OCI-LY3 (cell line): Measurements from ENCODE around the gene STAT5A.
"Not testable (repeated sequence)": the region's sequence is repeated elsewhere in the genome, so short reads cannot be mapped to it uniquely, and the experiment has no call there.

Experiments
- H2AFZ ChIP-seq: fragments of 200-600, 300-600 bp; shearing (Covaris generic); 2 replicates; pipeline ENCODE4 v1.6.0; 2014; ENCODE audit warnings: antibody characterized with exemption, low read depth, low read length
- H3K27ac ChIP-seq: fragments of 200-600, 300-600 bp; sonication (generic); 2 replicates; pipeline ENCODE4 v1.5.1; 2014; ENCODE audit warnings: mild to moderate bottlenecking, low read length, moderate library complexity, mixed read lengths
- H3K27me3 ChIP-seq: fragments of 200-600, 300-600 bp; sonication (generic); 2 replicates; pipeline ENCODE4 v1.6.1; 2014; ENCODE audit warnings: low read depth, low read length, mixed read lengths
- H3K36me3 ChIP-seq: fragments of 200-600, 300-600 bp; sonication (generic); replicated peaks from 2 replicates; pipeline ENCODE3; 2014; ENCODE audit warnings: low read depth, low read length, mixed read lengths
- H3K4me1 ChIP-seq: fragments of 300-600, 200-600 bp; sonication (generic); 2 replicates; pipeline ENCODE4 v1.6.1; 2014; ENCODE audit warnings: low read length, mixed read lengths
- H3K4me2 ChIP-seq: fragments of 200-600, 300-600 bp; sonication (generic); 2 replicates; pipeline ENCODE4 v1.6.1; 2014; ENCODE audit warnings: low read length, mixed read lengths
- H3K4me3 ChIP-seq: fragments of 300-600, 200-600 bp; sonication (generic); 2 replicates; pipeline ENCODE4 v1.5.1; 2014; ENCODE audit warnings: antibody characterized with exemption, mild to moderate bottlenecking, low read length, moderate library complexity
- H3K79me2 ChIP-seq: fragments of 300-600, 200-600 bp; shearing (Covaris generic); 2 replicates; pipeline ENCODE4 v1.6.1; 2014; ENCODE audit warnings: mild to moderate bottlenecking, low read length, mixed read lengths
- H3K9ac ChIP-seq: fragments of 300-600, 200-600 bp; shearing (Covaris generic); 2 replicates; pipeline ENCODE4 v1.6.0; 2014; ENCODE audit warnings: mild to moderate bottlenecking, low read length, moderate library complexity
- H3K9me3 ChIP-seq: fragments of 200-600, 300-600 bp; shearing (Covaris generic); 2 replicates; pipeline ENCODE4 v1.6.1; 2014; ENCODE audit warnings: low read length, mixed read lengths; ENCODE audit not compliant: insufficient read depth
- H4K20me1 ChIP-seq: fragments of 200-600, 300-600 bp; sonication (generic); 2 replicates; pipeline ENCODE4 v1.6.1; 2016; ENCODE audit warnings: low read length, mixed read lengths; ENCODE audit not compliant: insufficient read depth
- CTCF ChIP-seq: fragments of 200-600, 300-600 bp; sonication (generic); IDR thresholded peaks from 2 replicates; pipeline ENCODE4 v1.5.1; 2014; ENCODE audit warnings: antibody characterized with exemption, low read length, low read depth
- EZH2phosphoT487 ChIP-seq: fragments of 200-600 bp; shearing (Covaris generic); IDR thresholded peaks from 2 replicates; pipeline ENCODE4 v1.6.1; 2018; ENCODE audit warnings: antibody characterized with exemption, mixed run types, low read depth

Gene STAT5A

GRCh38 chr17:42260318-42260717, 28.0 kb upstream of the STAT5A start:
- peaks cover 54% of the 10 kb centered on the region for H4K20me1 ChIP-seq
- H3K9me3 ChIP-seq = no peaks in the 10 kb centered on the region
- H3K4me1 ChIP-seq = peaks cover 2% of the 10 kb centered on the region; the same call in 1 of the 2 replicates
- H3K4me3 ChIP-seq = no peak overlapping the region
- peaks cover 81% of the 10 kb centered on the region for H3K79me2 ChIP-seq
- no peak overlapping the region for H2AFZ ChIP-seq
- TF ChIP-seq EZH2phosphoT487 (no peak), CTCF (no peak)
- H3K27me3 ChIP-seq = no peaks in the 10 kb centered on the region
- no peak overlapping the region for H3K27ac ChIP-seq
- H3K36me3 ChIP-seq = peaks cover 3% of the 10 kb centered on the region
- no peak overlapping the region for H3K4me2 ChIP-seq
- H3K9ac ChIP-seq = no peak overlapping the region

- H3K9ac ChIP-seq, H3K27ac ChIP-seq, H3K9me3 ChIP-seq, H3K27me3 ChIP-seq, H3K4me2 ChIP-seq, H2AFZ ChIP-seq, H3K4me3 ChIP-seq: not testable (repeated sequence)
- peaks cover 11% of the 10 kb centered on the region for H3K4me1 ChIP-seq
- H3K79me2 ChIP-seq = peaks cover 84% of the 10 kb centered on the region
- H4K20me1 ChIP-seq = peaks cover 44% of the 10 kb centered on the region
- peaks cover 18% of the 10 kb centered on the region for H3K36me3 ChIP-seq
These were observed 23.9 kb upstream of the STAT5A start for GRCh38 chr17:42264366-42264765.

GRCh38 chr17:42266462-42266861, 21.8 kb upstream of the STAT5A start:
- Histone ChIP-seq H3K9ac (no peak overlapping the region), H3K27ac (no peak overlapping the region), H3K79me2 (peaks cover 86% of the 10 kb centered on the region), H4K20me1 (peaks cover 38% of the 10 kb centered on the region), H2AFZ (no peak overlapping the region), H3K36me3 (peaks cover 19% of the 10 kb centered on the region), H3K4me3 (no peak overlapping the region), H3K27me3 (no peaks in the 10 kb centered on the region), H3K4me1 (peaks cover 28% of the 10 kb centered on the region), H3K4me2 (no peak overlapping the region), H3K9me3 (no peaks in the 10 kb centered on the region)
- TF ChIP-seq EZH2phosphoT487 = no peak
- no peak for TF ChIP-seq CTCF

- peaks cover 34% of the 10 kb centered on the region for H4K20me1 ChIP-seq
These were observed 21.2 kb upstream of the STAT5A start for GRCh38 chr17:42266918-42267766.

More at GRCh38 chr17:42266918-42267766, 21.2 kb upstream of the STAT5A start:
- Histone ChIP-seq H3K4me2 (no peak overlapping the region), H2AFZ (no peak overlapping the region), H3K27me3 (no peaks in the 10 kb centered on the region), H3K79me2 (peaks cover 86% of the 10 kb centered on the region), H3K36me3 (peaks cover 19% of the 10 kb centered on the region), H3K9ac (no peak overlapping the region), H3K9me3 (no peaks in the 10 kb centered on the region), H3K4me1 (peaks cover 35% of the 10 kb centered on the region), H3K4me3 (no peak overlapping the region), H3K27ac (no peak overlapping the region)
- no peak for TF ChIP-seq CTCF
- no peak for TF ChIP-seq EZH2phosphoT487
